Upper lobe of left lung (tissue), 6 donors: ENCODE results near the gene CRACDL. TPM values are rescaled to one million over a fixed set of nuclear protein-coding genes. Genes with fewer than 3 reads are reported as not detected.
A peak's percentile ranks its signal among the peaks of the same experiment; 100 is the strongest.

ENCODE experiments used
- ATAC-seq, 2 donors: fragments of 200-7000 bp; cut with Tn5 transposase; one replicate each; pipeline ENCODE4 v1.9.1; 2022; ENCODE audit warnings: mild to moderate bottlenecking in 2 of 2, moderate library complexity in 2 of 2; ENCODE audit not compliant: low FRiP score in 2 of 2
- DNase-seq, 2 donors: peaks; one replicate each; pipeline ENCODE4 v3.0.0-alpha.2; 2019 to 2020
- H3K27ac ChIP-seq, 4 donors: fragments of 200-600 bp; sonication (generic); one replicate each; pipeline ENCODE4 v1.5.1; 2016 to 2019
- H3K27me3 ChIP-seq, 4 donors: fragments of 200-600 bp; sonication (generic); one replicate each; pipeline ENCODE4 v1.5.1; 2017 to 2019
- H3K36me3 ChIP-seq, 4 donors: fragments of 200-600 bp; sonication (generic); one replicate each; pipeline ENCODE4 v1.5.1; 2016 to 2019
- H3K4me1 ChIP-seq, 4 donors: fragments of 200-600 bp; sonication (generic); one replicate each; pipeline ENCODE4 v1.5.1; 2018 to 2019
- H3K4me3 ChIP-seq, 4 donors: fragments of 200-600 bp; sonication (generic); one replicate each; pipeline ENCODE4 v1.5.1; 2017 to 2019; ENCODE audit warnings: mild to moderate bottlenecking in 2 of 4, moderate library complexity in 1 of 4
- H3K9me3 ChIP-seq, 4 donors: fragments of 200-600 bp; sonication (generic); one replicate each; pipeline ENCODE4 v1.5.1; 2018 to 2019
- EP300 ChIP-seq, 4 donors: sonication (generic); formaldehyde crosslinking; IDR thresholded peaks; one replicate each; pipeline ENCODE4 v1.5.1; 2017; ENCODE audit warnings: antibody characterized with exemption in 4 of 4, control low read depth in 2 of 4
- POLR2A ChIP-seq, 4 donors: fragments of 450-650 bp; IDR thresholded peaks; one replicate each; pipeline ENCODE4 v1.5.1; 2016 to 2017; ENCODE audit warnings: antibody characterized with exemption in 4 of 4, mild to moderate bottlenecking in 2 of 4
- POLR2AphosphoS5 ChIP-seq, 2 donors: sonication (generic); formaldehyde crosslinking; IDR thresholded peaks; one replicate each; pipeline ENCODE4 v1.5.1; 2017; ENCODE audit warnings: antibody characterized with exemption in 2 of 2
- WGBS, 2 donors: methylation state at CpG; one replicate each; pipeline ENCODE4 v1.1.5; 2017 to 2018; 5-methylcytosine and 5-hydroxymethylcytosine counted together
- total RNA-seq, 6 donors: library from RNA; depleted of rRNA in 4 of 6; stranded (reverse); fragments of >200 nt in 4 of 6; gene quantifications; one replicate each; pipeline versions ENCODE4 v1.1.0 to v1.2.1, GENCODE V29; 2016 to 2021
- TF ChIP-seq, protein P1 (sequence below), 6 experiments: fragments of 450-650 bp in 4 of 6; fragments of 200-600 bp in 2 of 6; sonication (generic) in 2 of 6; IDR thresholded peaks; one replicate each; pipeline ENCODE4 v1.5.1; 2016 to 2019; ENCODE audit warnings: antibody characterized with exemption in 6 of 6
- donor health status: DM: no; HTN: no; CAD: no; lungs with moderate emphysema.
- donor health status: DM: no; HTN: yes; CAD: no; lungs with severe emphysema.

The CRACDL gene
- total RNA-seq, 6 donors from 2014 or later = 14.6 to 33.4 (median 20.2) TPM

DNA sequence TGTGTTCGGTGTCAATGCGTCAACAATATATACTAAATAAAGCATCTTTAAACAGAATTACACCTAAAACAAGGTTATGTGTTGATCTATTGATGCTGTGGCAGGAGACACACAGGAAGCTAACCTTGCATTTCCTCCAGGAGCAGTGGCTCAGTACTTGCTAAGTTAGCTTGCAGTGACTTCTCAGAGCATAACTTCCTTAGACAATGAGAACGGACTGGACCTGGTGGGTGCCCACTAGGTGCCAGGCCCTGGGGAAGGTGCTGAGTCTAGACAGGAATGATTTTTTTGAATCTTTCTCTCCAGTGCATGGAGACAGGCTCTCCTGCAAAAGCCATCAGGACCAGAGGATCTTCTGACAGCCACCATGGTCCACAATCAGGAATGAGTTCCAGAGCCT, 131.3 kb downstream of the CRACDL start:
- no peaks in the 10 kb centered on the region for H3K27me3 ChIP-seq
- no peak for ATAC-seq
- H3K4me1 ChIP-seq = peaks cover 30 to 54% (median 36%) of the 10 kb centered on the region in 4 donors
- TF ChIP-seq, protein P1, sequence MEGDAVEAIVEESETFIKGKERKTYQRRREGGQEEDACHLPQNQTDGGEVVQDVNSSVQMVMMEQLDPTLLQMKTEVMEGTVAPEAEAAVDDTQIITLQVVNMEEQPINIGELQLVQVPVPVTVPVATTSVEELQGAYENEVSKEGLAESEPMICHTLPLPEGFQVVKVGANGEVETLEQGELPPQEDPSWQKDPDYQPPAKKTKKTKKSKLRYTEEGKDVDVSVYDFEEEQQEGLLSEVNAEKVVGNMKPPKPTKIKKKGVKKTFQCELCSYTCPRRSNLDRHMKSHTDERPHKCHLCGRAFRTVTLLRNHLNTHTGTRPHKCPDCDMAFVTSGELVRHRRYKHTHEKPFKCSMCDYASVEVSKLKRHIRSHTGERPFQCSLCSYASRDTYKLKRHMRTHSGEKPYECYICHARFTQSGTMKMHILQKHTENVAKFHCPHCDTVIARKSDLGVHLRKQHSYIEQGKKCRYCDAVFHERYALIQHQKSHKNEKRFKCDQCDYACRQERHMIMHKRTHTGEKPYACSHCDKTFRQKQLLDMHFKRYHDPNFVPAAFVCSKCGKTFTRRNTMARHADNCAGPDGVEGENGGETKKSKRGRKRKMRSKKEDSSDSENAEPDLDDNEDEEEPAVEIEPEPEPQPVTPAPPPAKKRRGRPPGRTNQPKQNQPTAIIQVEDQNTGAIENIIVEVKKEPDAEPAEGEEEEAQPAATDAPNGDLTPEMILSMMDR (IDR thresholded peaks at IDR 0.05) = no peak
- TF ChIP-seq EP300 (IDR thresholded peaks at IDR 0.05) = no peak
- no peak for TF ChIP-seq POLR2AphosphoS5 (IDR thresholded peaks at IDR 0.05)
- no peak for TF ChIP-seq POLR2A (IDR thresholded peaks at IDR 0.05)
- no peak overlapping the region for H3K4me3 ChIP-seq
- peak overlapping the region in 2 of 4 donors; percentile 84 to 87 for H3K27ac ChIP-seq
- H3K36me3 ChIP-seq = no peaks in the 10 kb centered on the region
- H3K9me3 ChIP-seq = no peaks in the 10 kb centered on the region
- WGBS, 2 donors = 87 to 93% methylated on average over 3 of the region's 3 CpGs
- DNase-seq = no peak

DNA sequence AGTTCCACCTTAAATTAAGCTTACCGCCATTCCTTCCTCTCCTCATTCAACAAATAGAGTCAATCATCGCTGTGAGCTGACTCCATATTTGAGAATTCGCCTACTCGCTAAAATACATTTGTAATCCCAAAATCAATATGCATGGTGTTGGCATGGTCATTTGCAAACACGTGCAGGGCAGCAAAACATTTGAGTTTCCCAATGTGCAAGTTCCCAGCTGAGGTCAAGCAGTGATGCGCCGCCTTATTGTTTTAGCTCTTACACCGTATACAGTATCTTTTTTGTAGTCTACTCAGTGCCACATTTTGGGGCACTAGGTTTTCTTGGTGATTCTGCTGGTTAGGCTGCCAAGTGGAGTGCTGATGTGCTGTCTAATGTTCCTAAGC, 131.8 kb downstream of the CRACDL start:
- H3K36me3 ChIP-seq = no peaks in the 10 kb centered on the region
- no peak overlapping the region for H3K4me3 ChIP-seq
- peak overlapping the region in 1 of 4 donors; percentile 11 for H3K27ac ChIP-seq
- no peaks in the 10 kb centered on the region for H3K27me3 ChIP-seq
- no peak for DNase-seq
- TF ChIP-seq POLR2A (IDR thresholded peaks at IDR 0.05) (no peak), POLR2AphosphoS5 (IDR thresholded peaks at IDR 0.05) (no peak), EP300 (IDR thresholded peaks at IDR 0.05) (no peak)
- TF ChIP-seq, protein P1 (IDR thresholded peaks at IDR 0.05) = no peak
- H3K9me3 ChIP-seq = no peaks in the 10 kb centered on the region
- H3K4me1 ChIP-seq = peaks cover 30 to 59% (median 41%) of the 10 kb centered on the region in 4 donors
- no peak for ATAC-seq
- WGBS, 2 donors = 93 to 95% methylated on average over 8 of the region's 8 CpGs

- H3K27me3 ChIP-seq = no peaks in the 10 kb centered on the region
- no peak for DNase-seq
- no peak overlapping the region for H3K4me3 ChIP-seq
- peaks cover 30 to 58% (median 41%) of the 10 kb centered on the region in 4 donors for H3K4me1 ChIP-seq
- H3K9me3 ChIP-seq = no peaks in the 10 kb centered on the region
- WGBS, 2 donors = 93 to 97% methylated on average over 9 to 10 of the region's 10 CpGs
- H3K36me3 ChIP-seq = no peaks in the 10 kb centered on the region
- no peak for ATAC-seq
- H3K27ac ChIP-seq = peak overlapping the region in 1 of 4 donors; percentile 11
- TF ChIP-seq EP300 (IDR thresholded peaks at IDR 0.05) (no peak), POLR2A (IDR thresholded peaks at IDR 0.05) (no peak), POLR2AphosphoS5 (IDR thresholded peaks at IDR 0.05) (no peak)
- TF ChIP-seq, protein P1 (IDR thresholded peaks at IDR 0.05) = no peak
These were observed 132.4 kb downstream of the CRACDL start for GRCh38 chr2:98803405-98804264.

DNA sequence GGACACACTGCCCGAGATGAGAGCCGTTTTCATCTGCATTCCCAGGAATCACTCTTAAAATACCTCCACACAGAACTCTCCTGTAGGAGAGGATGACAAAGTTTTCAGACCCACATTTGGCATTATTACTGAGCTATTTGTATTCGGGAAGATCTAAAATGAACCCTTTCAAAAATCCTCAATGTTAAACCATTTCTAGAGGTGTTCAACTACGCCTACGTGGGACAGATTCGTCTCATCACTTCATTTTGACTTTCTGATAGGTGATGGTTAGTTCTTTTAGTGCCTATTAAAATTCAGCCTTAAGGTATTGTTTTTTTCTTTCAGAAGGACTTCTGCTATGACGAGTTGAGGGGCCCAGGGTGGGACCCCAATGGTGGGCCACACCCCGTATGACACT, 133.7 kb downstream of the CRACDL start:
- H3K4me1 ChIP-seq = peaks cover 30 to 54% (median 42%) of the 10 kb centered on the region in 4 donors
- no peak overlapping the region for H3K27ac ChIP-seq
- no peaks in the 10 kb centered on the region for H3K27me3 ChIP-seq
- WGBS, 2 donors = 92 to 93% methylated on average over 8 of the region's 8 CpGs
- ATAC-seq = no peak
- peaks cover 0 to under 1% (median 0%) of the 10 kb centered on the region in 4 donors for H3K36me3 ChIP-seq
- H3K4me3 ChIP-seq = no peak overlapping the region
- H3K9me3 ChIP-seq = no peaks in the 10 kb centered on the region
- no peak for DNase-seq
- no peak for TF ChIP-seq EP300 (IDR thresholded peaks at IDR 0.05)
- TF ChIP-seq, protein P1 (IDR thresholded peaks at IDR 0.05) = no peak
- no peak for TF ChIP-seq POLR2AphosphoS5 (IDR thresholded peaks at IDR 0.05)
- TF ChIP-seq POLR2A (IDR thresholded peaks at IDR 0.05) = no peak
